HG02588 (cell line): ENCODE data around the gene ASPHD2.
"Not testable (repeated sequence)": the region's sequence is repeated elsewhere in the genome, so short reads cannot be mapped to it uniquely, and the experiment has no call there.

Source experiments
- ATAC-seq: cut with Tn5 transposase; IDR thresholded peaks from one replicate; pipeline ENCODE4 v1.9.1; 2021; ENCODE audit warnings: mild to moderate bottlenecking, moderate library complexity; ENCODE audit not compliant: unreplicated experiment

Gene ASPHD2, protein sequence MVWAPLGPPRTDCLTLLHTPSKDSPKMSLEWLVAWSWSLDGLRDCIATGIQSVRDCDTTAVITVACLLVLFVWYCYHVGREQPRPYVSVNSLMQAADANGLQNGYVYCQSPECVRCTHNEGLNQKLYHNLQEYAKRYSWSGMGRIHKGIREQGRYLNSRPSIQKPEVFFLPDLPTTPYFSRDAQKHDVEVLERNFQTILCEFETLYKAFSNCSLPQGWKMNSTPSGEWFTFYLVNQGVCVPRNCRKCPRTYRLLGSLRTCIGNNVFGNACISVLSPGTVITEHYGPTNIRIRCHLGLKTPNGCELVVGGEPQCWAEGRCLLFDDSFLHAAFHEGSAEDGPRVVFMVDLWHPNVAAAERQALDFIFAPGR

DNA sequence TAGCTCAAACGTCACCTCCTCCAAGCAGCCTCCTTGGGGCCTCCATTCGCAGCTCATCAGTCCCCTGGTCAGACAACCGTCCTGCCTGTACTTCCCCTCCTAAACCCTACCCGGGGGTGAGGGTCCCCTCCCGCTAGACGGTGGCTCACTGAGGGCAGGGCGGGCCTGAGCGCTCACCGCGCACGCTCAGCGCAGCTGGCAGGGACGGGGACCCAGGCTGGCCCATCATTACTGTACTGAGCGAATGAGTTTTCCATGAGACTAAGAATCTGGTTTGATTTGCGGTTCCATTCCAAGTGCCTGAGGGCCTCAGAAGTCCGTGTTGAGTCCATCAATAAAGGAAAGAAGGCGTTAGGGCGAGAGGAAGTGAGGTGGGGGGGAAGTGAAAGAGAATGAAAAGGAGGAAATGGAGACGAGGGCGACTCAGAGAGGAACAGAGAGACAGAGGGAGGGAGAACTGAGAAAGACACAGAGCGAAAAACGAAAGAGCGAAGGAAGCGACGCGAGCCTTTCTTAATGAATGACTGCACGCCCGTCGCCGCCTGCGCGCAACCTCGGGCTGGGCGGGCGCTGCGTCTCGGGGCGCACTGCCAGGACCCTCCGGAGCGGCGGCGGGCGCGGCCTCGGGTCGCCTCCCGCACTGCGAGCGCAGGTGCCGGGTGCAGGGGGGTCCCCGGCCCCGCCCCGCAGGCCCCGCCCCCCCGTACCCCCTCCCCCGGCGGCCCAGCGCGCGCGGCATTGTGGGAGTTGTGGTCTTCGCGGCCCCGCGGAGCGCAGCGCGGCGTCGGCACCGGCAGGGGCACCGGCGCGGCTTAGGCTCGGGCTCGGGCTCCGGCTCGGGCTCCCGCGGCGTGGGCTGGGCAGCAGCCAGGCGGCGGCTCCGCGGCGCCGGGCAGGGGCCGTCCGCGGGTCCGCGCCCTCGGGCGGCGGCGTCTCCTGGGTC is at the start of gene ASPHD2:
ASPHD2 (plus strand) TSS at position 746 of the 943 bp plus-strand sequence. CDS start 4,356 bp downstream, outside the sequence.
- peak; percentile 61 for ATAC-seq

DNA sequence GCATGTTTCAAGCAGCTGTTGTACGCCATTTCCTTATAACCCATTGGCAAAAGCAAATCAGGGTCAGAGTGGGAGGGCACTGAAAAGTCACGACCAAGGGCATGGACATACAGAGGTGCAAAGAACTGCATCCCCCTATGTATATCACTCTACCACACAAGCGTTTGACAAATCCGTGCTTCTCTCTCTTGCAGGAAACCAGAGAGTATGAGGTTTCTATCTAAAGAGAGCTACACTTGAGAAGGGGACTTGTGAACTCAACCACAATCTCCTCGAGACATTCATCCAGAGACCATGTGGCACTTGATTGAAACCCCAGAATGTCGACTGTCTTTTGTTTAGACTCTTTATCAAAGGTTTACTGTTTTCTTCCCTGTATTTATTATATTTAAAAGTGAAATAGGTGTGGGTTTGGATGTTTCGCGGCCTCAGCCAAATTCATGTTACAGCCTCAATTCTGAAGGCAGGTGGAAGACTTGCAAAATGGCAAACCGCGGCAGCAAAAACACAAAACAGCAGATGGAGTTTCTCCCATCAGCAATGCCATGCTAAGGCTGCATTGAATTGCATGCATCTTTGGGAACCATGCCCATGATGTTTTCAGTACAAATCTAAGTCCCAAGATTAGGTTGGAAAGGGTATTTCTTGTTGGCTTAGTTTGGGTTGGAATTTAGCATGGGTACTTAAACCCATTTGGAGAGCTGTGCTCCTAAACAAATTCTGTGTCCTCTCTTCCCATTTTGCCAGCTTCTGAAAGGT is 48.8 kb upstream of the ASPHD2 start:
- no peak for ATAC-seq

DNA sequence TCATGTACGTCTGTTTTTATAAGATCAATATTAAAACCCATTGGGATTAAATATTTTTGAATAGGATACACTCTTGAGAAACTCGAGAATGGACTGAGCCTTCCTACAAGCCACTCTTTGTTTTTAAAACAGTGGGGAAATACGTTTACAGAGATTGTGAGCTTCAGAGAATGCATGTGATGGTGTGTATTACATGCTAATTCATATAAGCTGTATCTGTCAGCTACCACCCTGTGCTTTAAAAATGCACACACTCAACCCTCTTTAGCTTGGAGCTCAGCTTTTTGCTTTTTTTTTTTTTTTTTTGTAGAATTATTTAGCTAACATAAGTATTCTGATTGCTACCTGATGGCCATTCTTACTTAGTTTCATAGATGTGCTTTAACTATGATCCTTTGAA is 46.3 kb upstream of the ASPHD2 start:
- ATAC-seq = no peak

DNA sequence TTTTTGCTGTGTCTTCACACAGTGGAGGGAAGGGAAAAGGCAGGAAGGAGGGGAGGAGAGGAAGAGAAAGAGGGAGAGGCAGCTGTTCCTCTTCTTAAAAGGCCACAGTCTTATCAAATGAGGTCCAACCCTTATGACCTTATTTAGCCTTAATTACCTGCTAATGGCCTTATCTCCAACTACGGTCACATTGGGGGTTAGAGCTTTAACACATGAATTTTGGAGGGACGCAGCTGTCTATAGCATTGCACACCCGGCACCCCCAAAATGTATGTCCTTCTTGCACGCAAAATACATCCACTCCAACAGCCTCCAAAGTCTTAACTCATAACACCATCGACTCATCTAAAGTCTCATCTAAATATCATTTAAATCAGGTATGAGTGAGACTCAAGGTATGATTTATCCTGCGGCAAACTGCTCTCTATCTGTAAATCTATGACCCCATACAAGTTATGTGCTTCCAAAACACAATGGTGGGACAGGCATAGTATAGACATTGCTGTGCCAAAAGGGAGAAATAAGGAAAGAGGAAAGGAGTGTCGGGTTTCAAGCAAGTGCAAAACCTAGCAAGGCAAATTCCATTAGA is 45.0 kb upstream of the ASPHD2 start:
- no peak for ATAC-seq

DNA sequence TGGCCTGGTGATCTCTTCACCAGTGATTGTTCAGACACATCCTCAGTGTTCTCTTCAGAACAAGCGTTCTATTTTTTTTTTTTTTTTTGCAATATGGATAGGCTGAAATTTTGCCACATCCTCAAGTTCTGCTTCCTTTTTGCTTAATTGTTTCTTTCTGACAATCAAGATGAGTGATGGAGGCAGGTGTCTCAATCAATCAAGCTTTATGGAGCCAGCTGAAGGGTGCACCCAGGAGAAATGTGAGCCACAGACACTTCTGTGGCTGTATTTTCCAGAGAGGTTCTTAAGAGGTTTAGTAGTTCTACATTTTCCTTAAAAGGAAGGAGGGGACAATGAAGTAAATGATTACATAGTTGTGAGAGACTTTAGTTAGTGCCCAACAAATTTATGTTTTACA is 43.9 kb upstream of the ASPHD2 start:
- ATAC-seq = no peak

DNA sequence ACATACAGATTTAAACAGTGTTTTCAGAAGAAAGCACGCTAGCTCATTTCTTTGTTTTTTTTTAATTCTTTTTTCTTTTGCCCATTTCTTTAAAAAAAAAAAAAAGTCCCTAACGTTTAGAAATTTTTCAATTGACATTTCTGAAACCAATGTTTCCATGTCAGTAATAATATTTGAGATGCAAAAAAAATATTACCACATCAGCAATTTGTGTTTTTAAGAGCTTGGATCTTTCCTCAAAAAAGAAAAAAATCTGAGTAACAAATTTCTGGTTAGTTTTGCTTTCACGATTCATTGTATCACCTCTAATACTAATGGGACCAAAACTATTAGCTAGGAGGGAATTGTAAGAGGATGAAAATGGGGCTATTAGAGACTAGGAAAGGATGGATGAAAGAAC is 39.9 kb upstream of the ASPHD2 start:
- no peak for ATAC-seq

DNA sequence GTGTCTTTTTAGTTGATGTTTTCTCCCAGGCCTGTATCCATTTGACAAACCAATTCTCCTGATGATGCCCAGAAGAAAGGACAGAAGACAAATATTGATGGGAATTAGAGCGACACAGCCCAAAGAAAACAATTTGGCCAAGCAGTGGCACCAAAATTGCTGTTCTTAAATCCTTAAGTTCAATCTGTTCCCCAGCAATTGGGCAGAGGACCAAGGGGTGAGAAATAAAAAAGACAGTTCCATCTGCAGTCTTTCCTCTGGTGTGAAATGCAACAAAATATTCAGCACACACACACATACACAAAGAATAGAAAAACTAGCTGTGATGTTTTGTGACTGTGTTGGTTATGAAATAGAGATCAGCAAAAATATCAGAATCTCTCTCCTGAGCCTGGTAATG is 38.0 kb upstream of the ASPHD2 start:
- ATAC-seq = no peak

DNA sequence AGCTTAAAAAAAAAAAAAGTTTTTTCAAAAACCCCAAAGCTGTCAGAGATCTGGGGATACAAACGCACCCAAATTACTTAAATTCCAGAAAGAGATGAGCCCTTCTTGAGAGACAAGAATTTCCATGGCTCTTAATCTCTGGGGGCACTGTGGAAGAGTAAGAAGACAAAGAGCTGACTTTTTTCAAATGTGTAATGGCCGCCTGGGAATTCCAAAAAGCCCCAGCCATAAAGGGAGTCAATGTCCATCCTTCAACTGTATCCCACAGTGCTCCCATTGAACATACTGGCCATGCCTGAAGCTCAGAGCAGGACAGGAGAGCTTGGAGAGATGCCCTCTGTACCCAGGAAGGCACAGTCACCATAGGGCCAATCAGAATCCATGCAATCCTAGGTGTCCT is 37.4 kb upstream of the ASPHD2 start:
- ATAC-seq = no peak

DNA sequence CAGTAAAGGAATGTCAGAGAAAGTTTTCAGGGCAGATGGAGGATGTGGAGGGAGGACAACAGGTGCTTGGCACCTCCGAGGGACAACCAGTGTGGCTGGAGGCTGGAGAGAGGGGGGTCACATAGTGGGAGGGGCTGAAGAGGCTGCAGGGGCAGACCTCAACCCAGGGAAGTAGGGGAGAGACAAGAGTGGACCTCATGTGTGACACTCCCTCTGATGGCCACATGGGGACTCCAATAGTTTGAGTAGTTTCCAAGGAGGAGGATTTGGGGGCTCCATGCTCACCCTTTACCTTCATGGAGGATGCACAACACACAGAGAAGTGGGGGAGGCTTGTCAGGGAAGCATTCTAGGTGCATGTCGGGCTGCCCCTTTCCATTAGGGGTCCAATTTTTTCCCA is 35.1 kb upstream of the ASPHD2 start:
- ATAC-seq = no peak

DNA sequence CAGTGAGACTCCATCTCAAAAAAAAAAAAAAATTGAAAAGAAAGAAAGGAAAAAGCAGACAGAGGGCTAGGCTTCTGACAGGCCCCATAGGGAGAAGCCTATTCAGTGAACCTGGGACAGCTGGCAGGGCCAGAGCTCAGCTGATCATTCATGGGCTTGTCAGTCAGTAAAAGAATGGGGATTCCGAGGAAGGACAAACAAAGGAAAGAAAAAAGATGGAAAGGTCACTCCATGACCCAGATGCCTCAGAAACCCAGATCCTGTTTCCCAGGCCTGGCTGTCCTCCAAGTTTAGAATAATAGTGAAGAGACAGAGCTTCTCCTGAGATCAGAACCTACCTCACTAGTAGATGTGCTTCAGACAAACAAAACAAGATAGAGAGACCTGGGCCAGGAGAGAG is 34.3 kb upstream of the ASPHD2 start:
- ATAC-seq = no peak

DNA sequence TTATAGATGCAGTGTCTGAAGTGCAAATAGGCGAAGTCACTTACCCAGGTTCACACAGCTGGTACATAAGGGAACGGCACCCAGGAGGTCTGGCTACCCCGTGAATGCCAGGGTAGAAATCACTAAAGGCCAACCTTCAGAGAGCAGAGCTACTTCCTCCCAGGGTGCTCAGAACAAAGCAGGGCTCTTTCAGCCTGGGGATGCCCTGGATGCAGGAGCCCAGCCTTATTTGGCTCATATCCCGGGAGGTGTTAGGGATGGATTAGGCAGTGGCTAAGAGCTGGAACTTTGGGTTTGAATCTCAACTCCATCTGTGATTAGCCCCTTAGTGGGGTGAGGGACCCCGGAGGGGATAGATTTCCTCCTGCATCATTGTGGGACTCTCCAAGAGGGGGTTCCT is 33.1 kb upstream of the ASPHD2 start:
- no peak for ATAC-seq

DNA sequence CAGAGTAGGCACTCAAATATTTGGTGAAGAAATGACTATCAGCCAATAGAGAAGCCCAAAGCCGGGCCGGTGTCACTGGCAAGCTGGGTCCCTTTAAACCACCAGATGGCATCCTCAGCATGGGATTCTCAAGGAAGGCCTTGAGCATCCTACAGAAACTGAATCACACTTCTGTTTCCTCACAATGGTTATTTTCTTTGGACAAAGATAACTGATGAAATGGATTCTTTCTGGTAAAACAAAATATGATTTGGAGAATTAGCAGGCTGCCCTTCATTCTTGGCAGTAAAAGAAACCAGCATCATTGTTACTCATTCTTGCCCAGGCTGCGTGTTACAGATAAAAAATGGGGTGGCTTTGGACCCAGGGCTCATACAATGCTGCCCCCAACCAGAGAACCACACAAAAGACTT is 30.3 kb upstream of the ASPHD2 start:
- no peak for ATAC-seq

DNA sequence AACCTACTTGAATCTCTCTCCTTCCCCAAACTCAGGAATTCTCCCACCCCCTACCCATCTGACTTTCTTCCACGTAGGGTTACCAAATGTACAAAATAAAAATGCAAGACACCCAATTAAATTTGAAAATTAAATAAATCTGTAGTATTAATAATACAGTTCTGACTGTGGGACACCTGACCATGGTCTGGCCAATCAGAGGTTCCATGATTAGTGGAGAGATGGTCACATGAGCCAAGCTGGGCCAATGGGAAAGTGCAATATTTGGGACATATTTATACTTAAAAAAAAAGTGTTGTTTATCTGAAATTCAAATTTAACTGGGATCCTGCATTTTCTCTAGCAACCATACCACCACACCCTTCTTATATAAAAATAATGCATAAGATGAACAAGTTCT is 29.8 kb upstream of the ASPHD2 start:
- ATAC-seq = no peak

DNA sequence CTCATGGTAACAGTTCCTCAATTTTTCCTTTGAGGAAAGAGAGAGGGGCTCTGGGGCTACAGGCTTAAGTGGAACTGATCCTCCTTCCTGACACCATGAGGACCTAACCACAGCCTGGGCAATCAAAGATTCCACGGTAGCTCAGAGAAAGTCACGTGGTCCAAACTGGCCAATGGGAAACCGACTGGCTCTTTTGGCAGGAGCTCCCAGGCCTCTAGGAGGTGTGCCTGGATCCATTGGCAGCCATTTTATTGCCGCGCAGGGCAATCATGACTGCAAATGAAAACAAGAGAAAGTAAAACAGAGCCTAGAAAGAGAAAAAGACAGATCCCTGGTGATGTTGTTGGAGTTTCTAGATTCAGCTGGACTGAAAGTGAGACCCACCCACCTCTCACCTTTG is 27.3 kb upstream of the ASPHD2 start:
- no peak for ATAC-seq

DNA sequence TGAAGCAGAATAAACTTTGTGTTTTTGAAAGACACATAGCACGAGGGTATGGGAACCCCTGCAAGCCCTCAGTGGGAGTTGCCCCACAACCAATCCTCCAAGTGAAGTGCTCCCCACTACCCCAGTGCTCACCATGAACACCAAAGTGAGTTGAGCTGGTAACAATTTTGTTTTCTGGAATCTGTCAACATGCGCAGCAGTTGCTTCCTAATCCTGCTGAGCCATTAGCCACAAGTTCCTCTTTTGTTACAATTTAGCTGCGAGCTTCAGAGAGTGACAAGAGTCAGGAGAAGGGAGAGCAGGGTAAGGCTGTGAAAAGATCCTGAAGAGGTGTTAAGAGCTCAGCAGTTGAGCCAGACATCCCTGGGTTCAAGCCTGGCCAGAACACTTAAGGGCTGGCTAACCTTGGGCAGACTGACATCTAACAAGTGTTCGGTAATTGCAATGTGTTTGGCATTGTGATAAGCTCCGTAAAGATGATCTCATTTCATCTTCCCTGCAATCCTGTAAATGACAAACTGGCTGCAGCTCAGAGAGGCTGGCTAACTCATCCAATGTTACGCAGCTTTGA is 24.1 kb upstream of the ASPHD2 start:
- ATAC-seq = no peak

DNA sequence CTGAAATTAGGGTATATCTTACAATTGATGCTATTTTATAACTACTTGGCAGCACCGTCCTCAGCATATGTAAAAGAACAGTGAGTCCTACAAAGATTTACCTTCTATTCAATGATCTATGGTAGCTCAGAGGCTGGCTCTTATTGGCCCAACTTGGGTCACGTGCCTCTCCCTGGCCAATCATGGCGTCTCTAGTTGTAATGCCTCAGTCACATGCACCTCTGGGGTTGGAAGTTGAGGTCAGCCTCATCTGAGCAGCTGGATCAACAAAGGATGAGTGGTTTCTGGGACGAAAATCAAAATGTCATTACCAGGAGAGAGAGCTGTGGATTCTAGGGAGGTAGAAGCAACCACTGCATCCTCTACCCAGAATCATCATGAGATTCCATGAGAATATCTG is 22.9 kb upstream of the ASPHD2 start:
- no peak for ATAC-seq

DNA sequence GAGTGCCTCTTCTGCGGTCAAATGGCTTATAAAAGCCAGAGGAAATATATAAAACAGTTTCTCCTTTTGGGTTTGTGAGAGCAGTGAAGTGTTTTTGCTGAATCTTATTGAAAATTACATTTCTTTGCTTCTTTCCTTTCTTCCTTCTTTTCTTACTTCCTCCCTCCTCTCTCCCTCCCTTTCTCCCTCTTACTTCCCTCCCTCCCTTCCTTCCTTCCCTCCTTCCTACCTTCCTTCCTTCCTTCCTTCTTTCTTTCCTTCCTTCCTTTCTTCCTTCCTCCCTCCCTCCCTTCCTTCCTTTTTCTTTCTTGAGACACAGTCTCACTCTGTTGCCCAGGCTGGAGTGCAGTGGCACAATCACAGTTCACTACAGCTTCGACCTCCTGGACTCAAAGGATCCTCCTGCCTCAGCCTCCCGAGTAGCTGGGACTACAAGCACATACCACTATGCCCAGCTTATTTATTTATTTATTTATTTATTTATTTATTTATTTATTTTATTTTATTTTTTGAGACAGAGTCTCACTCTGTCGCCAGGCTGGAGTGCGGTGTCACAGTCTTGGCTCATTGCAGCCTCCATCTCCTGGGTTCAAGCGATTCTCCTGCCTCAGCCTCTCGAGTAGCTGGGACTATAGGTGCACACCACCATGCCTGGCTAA is 20.4 kb upstream of the ASPHD2 start:
- not testable (repeated sequence) for ATAC-seq

DNA sequence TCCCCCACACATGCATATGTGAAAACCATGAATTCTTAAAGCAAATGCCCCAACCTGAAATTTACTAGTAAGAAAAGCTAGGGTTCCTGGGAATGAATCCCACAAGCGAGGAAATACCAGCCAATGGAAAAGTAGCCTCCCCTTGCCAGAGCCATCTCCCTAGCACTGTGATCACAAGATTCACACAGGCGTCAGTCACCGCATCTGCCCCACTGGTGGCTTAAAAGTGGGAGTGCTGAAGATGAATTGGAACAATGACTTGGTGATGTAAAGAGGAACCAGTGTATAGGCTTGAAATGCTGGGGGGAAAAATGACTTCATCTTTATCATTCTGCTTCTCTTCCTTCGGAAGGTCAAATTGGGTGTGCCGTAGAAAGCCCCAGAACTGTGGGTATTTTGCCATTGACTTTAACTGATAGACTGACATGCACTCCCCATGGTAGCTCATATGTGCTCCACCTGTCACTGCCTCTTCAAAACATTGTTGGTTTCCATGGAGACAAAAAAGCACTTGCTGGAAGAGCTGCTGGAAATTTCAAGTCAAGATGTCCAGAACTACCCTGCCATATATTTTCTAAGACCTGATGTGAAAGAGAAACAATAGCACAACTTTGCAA is 19.2 kb upstream of the ASPHD2 start:
- ATAC-seq = no peak

DNA sequence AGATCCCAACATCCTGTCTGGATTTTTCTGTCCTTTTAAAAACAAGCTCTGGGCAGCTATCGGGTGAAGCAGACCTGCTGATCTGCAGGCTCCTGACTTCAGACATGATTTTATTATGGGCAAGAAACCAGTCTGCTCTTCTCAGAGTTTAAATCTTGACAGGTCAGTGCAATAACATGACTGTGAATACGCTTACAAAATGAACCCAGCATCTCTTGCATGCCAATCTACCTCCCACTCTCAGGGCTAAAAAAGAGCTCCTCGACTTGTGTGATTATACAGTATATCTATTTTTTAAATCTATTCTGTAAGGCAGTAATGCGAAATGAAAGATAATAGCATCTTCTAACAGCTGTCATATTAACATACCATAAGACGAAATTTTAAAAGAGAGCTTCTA is 18.7 kb upstream of the ASPHD2 start:
- no peak for ATAC-seq

DNA sequence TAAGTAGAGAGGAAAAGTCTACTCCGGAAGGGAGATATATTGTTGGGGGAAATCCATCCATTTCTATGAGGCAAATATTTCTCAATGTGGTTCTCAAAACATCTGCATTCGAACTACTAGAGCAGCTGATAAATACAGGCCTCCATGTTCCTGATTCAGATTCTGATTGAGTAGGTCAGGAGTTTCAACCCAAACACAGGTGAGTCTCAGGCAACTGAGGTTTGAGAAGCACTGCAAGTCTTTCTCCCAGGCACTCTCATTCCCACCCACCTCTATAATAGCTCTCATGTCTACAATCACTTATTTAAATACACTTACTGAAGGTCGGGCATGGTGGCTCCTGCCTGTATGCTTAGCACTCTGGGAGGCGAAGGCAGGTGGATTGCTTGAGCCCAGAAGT is 14.7 kb upstream of the ASPHD2 start:
- ATAC-seq = no peak
